HepG2 (cell line): ENCODE data around the gene GPAT3. TPM values are rescaled to one million over a fixed set of nuclear protein-coding genes. Genes with fewer than 3 reads are reported as not detected.

Experiments
- KLF15 ChIP-seq: sonication (generic); formaldehyde crosslinking; IDR thresholded peaks from 2 replicates; pipeline ENCODE4 v1.8.1; 2023; ENCODE audit warnings: borderline replicate concordance, mild to moderate bottlenecking, inconsistent platforms, missing genetic modification reagents, mixed read lengths
- NONO ChIP-seq, 2 experiments: fragments of 450-650 bp in 1 of 2; sonication (generic) in 1 of 2; formaldehyde crosslinking in 1 of 2; IDR thresholded peaks in 1 of 2; conservative IDR thresholded peaks in 1 of 2; 2 replicates each; pipeline versions ENCODE4 v1.6.1 to v1.8.0; 2017 to 2022; ENCODE audit warnings: mild to moderate bottlenecking in 1 of 2, missing genetic modification reagents in 1 of 2, moderate library complexity in 1 of 2
- TP53 ChIP-seq: sonication (generic); formaldehyde crosslinking; conservative IDR thresholded peaks from 2 replicates; pipeline ENCODE4 v1.4.0; 2020; ENCODE audit warnings: missing genetic modification reagents
- ZNF253 ChIP-seq: sonication (generic); formaldehyde crosslinking; IDR thresholded peaks from 2 replicates; pipeline ENCODE4 v1.8.0; 2022; ENCODE audit warnings: mild to moderate bottlenecking, missing genetic modification reagents, borderline replicate concordance
- ZSCAN20 ChIP-seq: sonication (generic); formaldehyde crosslinking; IDR thresholded peaks from 2 replicates; pipeline ENCODE4 v1.4.0; 2020; ENCODE audit warnings: missing genetic modification reagents, mild to moderate bottlenecking, borderline replicate concordance
- polyA plus RNA-seq, 8 experiments: library from polyadenylated mRNA; depleted of rRNA in 3 of 8; stranded (reverse) in 7 of 8; unstranded in 1 of 8; fragments of >200 nt; fragmentation: Illumina TruSeq in 4 of 8; extraction: Trizol in 4 of 8; gene quantifications; 2 replicates each; pipeline versions ENCODE4 v1.2.1 to v1.2.3, GENCODE V29; 2011 to 2016; ENCODE audit warnings: low read depth in 4 of 8, missing spikeins in 1 of 8, mixed read lengths in 1 of 8; ENCODE audit not compliant: insufficient read depth in 1 of 8
- total RNA-seq, 5 experiments: library from RNA; depleted of rRNA; stranded (reverse); fragments of >200 nt; fragmentation: Illumina TruSeq; extraction: Trizol; gene quantifications; 2 replicates each; pipeline ENCODE4 v1.2.3, GENCODE V29; 2016; ENCODE audit warnings: low read depth in 1 of 5
- TF ChIP-seq, protein P1 (sequence below): sonication (generic); formaldehyde crosslinking; IDR thresholded peaks from 2 replicates; pipeline ENCODE4 v1.5.0; 2020; ENCODE audit warnings: mild to moderate bottlenecking, missing genetic modification reagents, borderline replicate concordance
- TF ChIP-seq, protein P2 (sequence below): sonication (generic); formaldehyde crosslinking; IDR thresholded peaks from 2 replicates; pipeline ENCODE4 v1.5.0; 2020; ENCODE audit warnings: missing genetic modification reagents
- TF ChIP-seq, protein P3 (sequence below): fragments of 450-650 bp; IDR thresholded peaks from 2 replicates; pipeline ENCODE4 v1.6.1; 2017

GPAT3 gene
- total and polyA plus RNA-seq, 2 of the 13 experiments (the other 11 are each of a cell fraction or from before 2014, with no cell fraction given) = 2.4 to 2.6 TPM

DNA sequence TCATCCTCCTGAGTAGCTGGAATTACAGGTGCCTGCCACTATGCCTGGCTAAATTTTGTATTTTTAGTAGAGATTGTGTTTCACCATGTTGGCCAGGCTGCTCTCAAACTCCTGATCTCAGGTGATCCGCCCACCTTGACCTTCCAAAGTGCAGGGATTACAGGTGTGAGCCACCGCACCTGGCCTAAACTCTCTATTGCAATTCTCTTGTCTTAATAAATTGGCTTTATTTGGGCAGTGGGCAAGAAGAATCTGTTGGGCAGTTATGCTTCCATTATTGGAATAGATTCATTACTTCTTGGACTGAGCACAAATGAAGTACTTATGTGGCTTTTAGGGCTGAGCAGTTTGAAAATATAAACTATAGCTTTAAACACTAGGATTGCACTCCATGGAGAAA is 8.2 kb upstream of the GPAT3 start (continued):
- TF ChIP-seq, protein P1, sequence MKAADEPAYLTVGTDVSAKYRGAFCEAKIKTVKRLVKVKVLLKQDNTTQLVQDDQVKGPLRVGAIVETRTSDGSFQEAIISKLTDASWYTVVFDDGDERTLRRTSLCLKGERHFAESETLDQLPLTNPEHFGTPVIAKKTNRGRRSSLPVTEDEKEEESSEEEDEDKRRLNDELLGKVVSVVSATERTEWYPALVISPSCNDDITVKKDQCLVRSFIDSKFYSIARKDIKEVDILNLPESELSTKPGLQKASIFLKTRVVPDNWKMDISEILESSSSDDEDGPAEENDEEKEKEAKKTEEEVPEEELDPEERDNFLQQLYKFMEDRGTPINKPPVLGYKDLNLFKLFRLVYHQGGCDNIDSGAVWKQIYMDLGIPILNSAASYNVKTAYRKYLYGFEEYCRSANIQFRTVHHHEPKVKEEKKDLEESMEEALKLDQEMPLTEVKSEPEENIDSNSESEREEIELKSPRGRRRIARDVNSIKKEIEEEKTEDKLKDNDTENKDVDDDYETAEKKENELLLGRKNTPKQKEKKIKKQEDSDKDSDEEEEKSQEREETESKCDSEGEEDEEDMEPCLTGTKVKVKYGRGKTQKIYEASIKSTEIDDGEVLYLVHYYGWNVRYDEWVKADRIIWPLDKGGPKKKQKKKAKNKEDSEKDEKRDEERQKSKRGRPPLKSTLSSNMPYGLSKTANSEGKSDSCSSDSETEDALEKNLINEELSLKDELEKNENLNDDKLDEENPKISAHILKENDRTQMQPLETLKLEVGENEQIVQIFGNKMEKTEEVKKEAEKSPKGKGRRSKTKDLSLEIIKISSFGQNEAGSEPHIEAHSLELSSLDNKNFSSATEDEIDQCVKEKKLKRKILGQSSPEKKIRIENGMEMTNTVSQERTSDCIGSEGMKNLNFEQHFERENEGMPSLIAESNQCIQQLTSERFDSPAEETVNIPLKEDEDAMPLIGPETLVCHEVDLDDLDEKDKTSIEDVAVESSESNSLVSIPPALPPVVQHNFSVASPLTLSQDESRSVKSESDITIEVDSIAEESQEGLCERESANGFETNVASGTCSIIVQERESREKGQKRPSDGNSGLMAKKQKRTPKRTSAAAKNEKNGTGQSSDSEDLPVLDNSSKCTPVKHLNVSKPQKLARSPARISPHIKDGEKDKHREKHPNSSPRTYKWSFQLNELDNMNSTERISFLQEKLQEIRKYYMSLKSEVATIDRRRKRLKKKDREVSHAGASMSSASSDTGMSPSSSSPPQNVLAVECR (CRISPR knock-in tag) = no peak
- TF ChIP-seq, protein P2, sequence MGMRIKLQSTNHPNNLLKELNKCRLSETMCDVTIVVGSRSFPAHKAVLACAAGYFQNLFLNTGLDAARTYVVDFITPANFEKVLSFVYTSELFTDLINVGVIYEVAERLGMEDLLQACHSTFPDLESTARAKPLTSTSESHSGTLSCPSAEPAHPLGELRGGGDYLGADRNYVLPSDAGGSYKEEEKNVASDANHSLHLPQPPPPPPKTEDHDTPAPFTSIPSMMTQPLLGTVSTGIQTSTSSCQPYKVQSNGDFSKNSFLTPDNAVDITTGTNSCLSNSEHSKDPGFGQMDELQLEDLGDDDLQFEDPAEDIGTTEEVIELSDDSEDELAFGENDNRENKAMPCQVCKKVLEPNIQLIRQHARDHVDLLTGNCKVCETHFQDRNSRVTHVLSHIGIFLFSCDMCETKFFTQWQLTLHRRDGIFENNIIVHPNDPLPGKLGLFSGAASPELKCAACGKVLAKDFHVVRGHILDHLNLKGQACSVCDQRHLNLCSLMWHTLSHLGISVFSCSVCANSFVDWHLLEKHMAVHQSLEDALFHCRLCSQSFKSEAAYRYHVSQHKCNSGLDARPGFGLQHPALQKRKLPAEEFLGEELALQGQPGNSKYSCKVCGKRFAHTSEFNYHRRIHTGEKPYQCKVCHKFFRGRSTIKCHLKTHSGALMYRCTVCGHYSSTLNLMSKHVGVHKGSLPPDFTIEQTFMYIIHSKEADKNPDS (CRISPR knock-in tag) = no peak
- TF ChIP-seq, protein P3, sequence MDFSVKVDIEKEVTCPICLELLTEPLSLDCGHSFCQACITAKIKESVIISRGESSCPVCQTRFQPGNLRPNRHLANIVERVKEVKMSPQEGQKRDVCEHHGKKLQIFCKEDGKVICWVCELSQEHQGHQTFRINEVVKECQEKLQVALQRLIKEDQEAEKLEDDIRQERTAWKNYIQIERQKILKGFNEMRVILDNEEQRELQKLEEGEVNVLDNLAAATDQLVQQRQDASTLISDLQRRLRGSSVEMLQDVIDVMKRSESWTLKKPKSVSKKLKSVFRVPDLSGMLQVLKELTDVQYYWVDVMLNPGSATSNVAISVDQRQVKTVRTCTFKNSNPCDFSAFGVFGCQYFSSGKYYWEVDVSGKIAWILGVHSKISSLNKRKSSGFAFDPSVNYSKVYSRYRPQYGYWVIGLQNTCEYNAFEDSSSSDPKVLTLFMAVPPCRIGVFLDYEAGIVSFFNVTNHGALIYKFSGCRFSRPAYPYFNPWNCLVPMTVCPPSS = no peak
- TF ChIP-seq NONO (IDR thresholded peaks at IDR 0.05) (no peak), NONO (CRISPR knock-in tag; conservative IDR thresholded peaks at IDR 0.05) (no peak), ZNF253 (CRISPR knock-in tag) (no peak), KLF15 (CRISPR knock-in tag) (no peak), TP53 (no peak), ZSCAN20 (no peak)
